ENCODE measurements around the gene YIPF1. TPM values are rescaled to one million over a fixed set of nuclear protein-coding genes. Genes with fewer than 3 reads are reported as not detected.

YIPF1 gene
- total RNA-seq, 4 donors from 2014 or later: 14.9 to 26.1 (median 23.5) TPM

DNA sequence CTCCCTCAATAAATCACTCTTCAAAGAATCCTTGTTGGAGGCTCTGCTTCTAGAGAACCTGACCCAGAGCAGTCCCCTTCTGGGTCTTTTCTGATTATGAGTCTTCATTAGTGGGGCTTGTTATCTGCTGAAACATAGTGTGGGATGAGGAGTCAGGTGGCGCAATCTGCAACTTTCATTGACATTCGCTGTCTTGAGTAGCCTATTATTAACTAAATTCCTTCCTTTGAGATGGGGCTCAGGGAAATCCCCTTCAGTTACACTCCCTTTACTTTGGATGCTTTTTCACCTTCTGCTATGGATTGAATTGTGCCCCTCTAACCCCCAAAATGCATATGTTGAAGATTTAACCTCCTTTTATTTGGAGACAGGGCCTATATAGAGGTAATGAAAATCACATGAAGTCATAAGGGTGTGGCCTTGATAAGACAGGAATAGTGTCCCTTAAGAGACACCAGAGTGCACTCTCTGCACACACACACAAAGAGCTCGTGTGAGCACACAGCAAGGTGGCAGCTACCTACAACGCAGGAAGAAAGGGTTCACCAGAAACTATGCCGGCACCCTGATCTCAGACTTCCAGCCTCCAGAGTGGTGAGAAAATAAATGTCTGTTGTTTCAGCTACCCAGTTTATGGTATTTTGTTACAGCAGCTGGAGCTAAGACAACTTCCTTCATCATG lies 23.9 kb upstream of the YIPF1 start:
- Histone ChIP-seq H3K4me3 (no peak overlapping the region), H3K4me1 (no peaks in the 10 kb centered on the region), H3K27me3 (no peaks in the 10 kb centered on the region), H3K27ac (no peak overlapping the region), H3K36me3 (peaks cover 22% of the 10 kb centered on the region), H3K9me3 (no peaks in the 10 kb centered on the region)
- DNase-seq (ENCODE audit: low spot score in 2 of 2): no peak
- 82% methylated on average over 5 of the region's 5 CpGs for WGBS
- no peak for TF ChIP-seq POLR2AphosphoS5 (IDR thresholded peaks at IDR 0.05)
- TF ChIP-seq POLR2A (IDR thresholded peaks at IDR 0.05): no peak
- TF ChIP-seq EP300 (IDR thresholded peaks at IDR 0.05): no peak
- TF ChIP-seq, protein P1, sequence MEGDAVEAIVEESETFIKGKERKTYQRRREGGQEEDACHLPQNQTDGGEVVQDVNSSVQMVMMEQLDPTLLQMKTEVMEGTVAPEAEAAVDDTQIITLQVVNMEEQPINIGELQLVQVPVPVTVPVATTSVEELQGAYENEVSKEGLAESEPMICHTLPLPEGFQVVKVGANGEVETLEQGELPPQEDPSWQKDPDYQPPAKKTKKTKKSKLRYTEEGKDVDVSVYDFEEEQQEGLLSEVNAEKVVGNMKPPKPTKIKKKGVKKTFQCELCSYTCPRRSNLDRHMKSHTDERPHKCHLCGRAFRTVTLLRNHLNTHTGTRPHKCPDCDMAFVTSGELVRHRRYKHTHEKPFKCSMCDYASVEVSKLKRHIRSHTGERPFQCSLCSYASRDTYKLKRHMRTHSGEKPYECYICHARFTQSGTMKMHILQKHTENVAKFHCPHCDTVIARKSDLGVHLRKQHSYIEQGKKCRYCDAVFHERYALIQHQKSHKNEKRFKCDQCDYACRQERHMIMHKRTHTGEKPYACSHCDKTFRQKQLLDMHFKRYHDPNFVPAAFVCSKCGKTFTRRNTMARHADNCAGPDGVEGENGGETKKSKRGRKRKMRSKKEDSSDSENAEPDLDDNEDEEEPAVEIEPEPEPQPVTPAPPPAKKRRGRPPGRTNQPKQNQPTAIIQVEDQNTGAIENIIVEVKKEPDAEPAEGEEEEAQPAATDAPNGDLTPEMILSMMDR (IDR thresholded peaks at IDR 0.05): no peak

GRCh38 chr1:53911442-53911841 lies 21.8 kb upstream of the YIPF1 start:
- no peak for DNase-seq (ENCODE audit: low spot score in 2 of 2)
- H3K4me1 ChIP-seq: no peaks in the 10 kb centered on the region
- no peak overlapping the region for H3K4me3 ChIP-seq
- no peak overlapping the region for H3K27ac ChIP-seq
- no peaks in the 10 kb centered on the region for H3K9me3 ChIP-seq
- no peaks in the 10 kb centered on the region for H3K27me3 ChIP-seq
- no peak for TF ChIP-seq POLR2A (IDR thresholded peaks at IDR 0.05)
- no peak for TF ChIP-seq EP300 (IDR thresholded peaks at IDR 0.05)
- TF ChIP-seq, protein P1 (IDR thresholded peaks at IDR 0.05): no peak
- no peak for TF ChIP-seq POLR2AphosphoS5 (IDR thresholded peaks at IDR 0.05)
- H3K36me3 ChIP-seq: peaks cover 22% of the 10 kb centered on the region
- 95% methylated on average over 4 of the region's 4 CpGs for WGBS

GRCh38 chr1:53909946-53910345 lies 20.3 kb upstream of the YIPF1 start:
- WGBS: 85% methylated on average over 3 of the region's 3 CpGs
- no peak for DNase-seq (ENCODE audit: low spot score in 2 of 2)
- H3K4me1 ChIP-seq: no peaks in the 10 kb centered on the region

DNA sequence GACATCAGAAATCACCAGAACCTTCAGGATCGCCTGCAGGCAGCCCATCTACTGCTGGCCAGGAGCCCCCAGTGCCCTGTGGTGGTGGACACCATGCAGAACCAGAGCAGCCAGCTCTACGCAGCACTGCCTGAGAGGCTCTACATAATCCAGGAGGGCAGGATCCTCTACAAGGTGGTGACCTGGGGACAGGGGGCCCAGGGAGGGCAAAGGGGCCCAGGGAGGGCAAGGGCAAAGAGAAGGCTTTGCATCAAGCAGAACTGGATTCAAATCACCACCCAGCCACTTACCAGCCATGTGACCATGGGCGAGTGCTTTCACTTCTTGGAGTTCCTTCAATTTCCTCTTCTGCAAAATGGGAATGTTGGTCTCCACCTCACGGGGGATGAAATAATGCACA lies 16.5 kb upstream of the YIPF1 start:
- TF ChIP-seq EP300 (IDR thresholded peaks at IDR 0.05) (no peak), POLR2A (IDR thresholded peaks at IDR 0.05) (no peak), POLR2AphosphoS5 (IDR thresholded peaks at IDR 0.05) (no peak)
- TF ChIP-seq, protein P1 (IDR thresholded peaks at IDR 0.05): no peak
- WGBS: 87% methylated on average over 3 of the region's 4 CpGs
- Histone ChIP-seq H3K36me3 (no peaks in the 10 kb centered on the region), H3K27ac (no peak overlapping the region), H3K4me1 (no peaks in the 10 kb centered on the region), H3K9me3 (no peaks in the 10 kb centered on the region), H3K27me3 (no peaks in the 10 kb centered on the region), H3K4me3 (no peak overlapping the region)
- no peak for DNase-seq (ENCODE audit: low spot score in 2 of 2)

More at GRCh38 chr1:53909946-53910345, 20.3 kb upstream of the YIPF1 start:
- Histone ChIP-seq H3K27ac (no peak overlapping the region), H3K4me3 (no peak overlapping the region), H3K9me3 (no peaks in the 10 kb centered on the region), H3K27me3 (no peaks in the 10 kb centered on the region), H3K36me3 (peaks cover 15% of the 10 kb centered on the region)
- TF ChIP-seq POLR2A (IDR thresholded peaks at IDR 0.05): no peak
- no peak for TF ChIP-seq EP300 (IDR thresholded peaks at IDR 0.05)
- TF ChIP-seq POLR2AphosphoS5 (IDR thresholded peaks at IDR 0.05): no peak
- TF ChIP-seq, protein P1 (IDR thresholded peaks at IDR 0.05): no peak

DNA sequence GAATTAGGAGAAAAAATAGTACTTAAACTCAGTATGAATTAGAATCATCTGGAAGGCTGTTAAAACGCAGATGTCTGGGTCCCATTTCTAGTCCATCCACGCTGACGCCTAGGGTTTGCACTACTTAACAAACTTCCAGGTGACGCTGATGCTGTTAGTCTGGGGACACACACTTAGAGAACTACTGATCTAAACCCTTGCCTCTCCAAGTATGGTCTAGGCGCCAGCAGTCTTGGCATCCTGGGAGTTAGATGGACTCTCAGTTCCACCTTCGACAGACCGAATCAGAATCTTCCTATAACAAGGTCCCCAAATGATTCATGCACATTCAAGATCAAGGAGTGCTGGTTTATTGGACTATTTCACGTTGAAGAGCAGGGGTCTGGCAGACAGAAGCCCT lies 15.9 kb upstream of the YIPF1 start:
- no peak overlapping the region for H3K4me3 ChIP-seq
- H3K4me1 ChIP-seq: no peaks in the 10 kb centered on the region
- no peak for DNase-seq (ENCODE audit: low spot score in 2 of 2)
- TF ChIP-seq, protein P1 (IDR thresholded peaks at IDR 0.05): no peak
- TF ChIP-seq POLR2A (IDR thresholded peaks at IDR 0.05): no peak
- TF ChIP-seq EP300 (IDR thresholded peaks at IDR 0.05): no peak
- no peak for TF ChIP-seq POLR2AphosphoS5 (IDR thresholded peaks at IDR 0.05)
- no peaks in the 10 kb centered on the region for H3K36me3 ChIP-seq
- H3K27ac ChIP-seq: no peak overlapping the region
- no peaks in the 10 kb centered on the region for H3K27me3 ChIP-seq
- H3K9me3 ChIP-seq: no peaks in the 10 kb centered on the region
- 87% methylated on average over 5 of the region's 8 CpGs for WGBS

Measured in suprapubic skin (tissue), 4 donors.